ENCODE data around the gene FGF3.

The FGF3 gene

DNA sequence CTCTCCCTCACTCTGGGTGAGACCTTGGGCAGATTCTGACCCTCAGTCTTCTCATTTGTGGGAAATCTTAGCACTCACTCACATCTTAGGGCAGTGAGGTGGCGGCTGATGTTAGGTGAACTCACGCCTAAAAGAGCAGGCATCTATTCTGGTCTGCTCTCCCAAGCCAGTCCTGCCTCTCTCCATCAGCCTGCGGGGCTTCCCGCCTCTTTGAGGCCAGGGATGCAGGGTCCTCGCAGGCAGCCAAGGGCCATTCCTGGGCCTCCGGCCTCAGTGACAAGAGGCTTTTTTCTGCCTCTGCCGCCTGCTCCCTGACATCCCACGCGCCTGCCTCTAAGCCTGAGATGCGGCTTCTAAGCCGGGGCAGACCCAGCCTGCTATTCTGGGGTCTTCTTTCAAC, 30.3 kb downstream of the FGF3 start:
- Histone ChIP-seq H3K27me3 (ENCODE audit: insufficient read depth, low read length, poor library complexity) (peaks cover 3% of the 10 kb centered on the region), H3K9ac (ENCODE audit: low read depth, low read length) (no peak overlapping the region), H2AFZ (ENCODE audit: low read depth, low read length) (no peak overlapping the region), H4K20me1 (ENCODE audit: insufficient read depth, low read length) (no peaks in the 10 kb centered on the region), H3K4me1 (ENCODE audit: insufficient read depth, low read length) (no peaks in the 10 kb centered on the region), H3K4me3 (ENCODE audit: low read depth in 1 of 2, low read length in 2 of 2) (no peak overlapping the region), H3K79me2 (ENCODE audit: insufficient read depth, low read length) (no peaks in the 10 kb centered on the region), H3K9me3 (ENCODE audit: insufficient read depth, low read length, severe bottlenecking) (no peaks in the 10 kb centered on the region), H3K27ac (ENCODE audit: low read length) (no peak overlapping the region), H3K36me3 (ENCODE audit: insufficient read depth, low read length) (no peaks in the 10 kb centered on the region), H3K4me2 (ENCODE audit: insufficient read depth, low read length) (no peak overlapping the region)
- no peak for ATAC-seq (ENCODE audit: insufficient read depth, low read depth)
- DNase-seq: no peak
- TF ChIP-seq, protein P1, sequence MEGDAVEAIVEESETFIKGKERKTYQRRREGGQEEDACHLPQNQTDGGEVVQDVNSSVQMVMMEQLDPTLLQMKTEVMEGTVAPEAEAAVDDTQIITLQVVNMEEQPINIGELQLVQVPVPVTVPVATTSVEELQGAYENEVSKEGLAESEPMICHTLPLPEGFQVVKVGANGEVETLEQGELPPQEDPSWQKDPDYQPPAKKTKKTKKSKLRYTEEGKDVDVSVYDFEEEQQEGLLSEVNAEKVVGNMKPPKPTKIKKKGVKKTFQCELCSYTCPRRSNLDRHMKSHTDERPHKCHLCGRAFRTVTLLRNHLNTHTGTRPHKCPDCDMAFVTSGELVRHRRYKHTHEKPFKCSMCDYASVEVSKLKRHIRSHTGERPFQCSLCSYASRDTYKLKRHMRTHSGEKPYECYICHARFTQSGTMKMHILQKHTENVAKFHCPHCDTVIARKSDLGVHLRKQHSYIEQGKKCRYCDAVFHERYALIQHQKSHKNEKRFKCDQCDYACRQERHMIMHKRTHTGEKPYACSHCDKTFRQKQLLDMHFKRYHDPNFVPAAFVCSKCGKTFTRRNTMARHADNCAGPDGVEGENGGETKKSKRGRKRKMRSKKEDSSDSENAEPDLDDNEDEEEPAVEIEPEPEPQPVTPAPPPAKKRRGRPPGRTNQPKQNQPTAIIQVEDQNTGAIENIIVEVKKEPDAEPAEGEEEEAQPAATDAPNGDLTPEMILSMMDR (IDR thresholded peaks at IDR 0.05; ENCODE audit: borderline replicate concordance, extremely low read depth, low read length, poor library complexity, severe bottlenecking): no peak
- no peak for TF ChIP-seq EZH2 (IDR thresholded peaks at IDR 0.05; ENCODE audit: borderline replicate concordance, low read depth, low read length, severe bottlenecking)

DNA sequence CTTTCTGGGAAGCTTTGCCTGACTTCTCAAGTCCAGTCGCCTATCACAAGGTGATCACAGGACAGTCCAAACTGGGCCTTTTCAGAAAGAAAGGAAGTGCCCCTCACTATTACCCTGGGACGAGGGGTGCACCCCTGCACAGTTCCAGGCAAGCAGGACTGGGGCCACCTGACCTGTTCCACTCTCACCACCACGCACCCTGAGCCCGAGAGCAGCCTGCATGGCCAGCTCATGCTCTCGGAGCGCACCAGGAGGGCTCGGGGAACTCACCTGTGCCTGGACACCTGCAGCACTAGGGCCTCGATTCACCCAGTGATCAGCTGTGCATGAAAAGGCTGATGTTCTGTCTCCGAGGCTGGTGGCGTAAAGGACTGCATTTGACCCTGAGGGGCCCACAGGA, 31.3 kb downstream of the FGF3 start:
- ATAC-seq (ENCODE audit: insufficient read depth, low read depth): no peak
- H3K27me3 ChIP-seq (ENCODE audit: insufficient read depth, low read length, poor library complexity): peaks cover 3% of the 10 kb centered on the region
- no peak overlapping the region for H2AFZ ChIP-seq (ENCODE audit: low read depth, low read length)
- no peaks in the 10 kb centered on the region for H4K20me1 ChIP-seq (ENCODE audit: insufficient read depth, low read length)
- no peaks in the 10 kb centered on the region for H3K79me2 ChIP-seq (ENCODE audit: insufficient read depth, low read length)
- TF ChIP-seq EZH2 (IDR thresholded peaks at IDR 0.05; ENCODE audit: borderline replicate concordance, low read depth, low read length, severe bottlenecking): no peak
- TF ChIP-seq, protein P1 (IDR thresholded peaks at IDR 0.05; ENCODE audit: borderline replicate concordance, extremely low read depth, low read length, poor library complexity, severe bottlenecking): no peak
- H3K27ac ChIP-seq (ENCODE audit: low read length): no peak overlapping the region
- H3K9ac ChIP-seq (ENCODE audit: low read depth, low read length): no peak overlapping the region
- no peak overlapping the region for H3K4me3 ChIP-seq (ENCODE audit: low read depth in 1 of 2, low read length in 2 of 2)
- H3K9me3 ChIP-seq (ENCODE audit: insufficient read depth, low read length, severe bottlenecking): no peaks in the 10 kb centered on the region
- H3K4me2 ChIP-seq (ENCODE audit: insufficient read depth, low read length): no peak overlapping the region
- H3K4me1 ChIP-seq (ENCODE audit: insufficient read depth, low read length): no peaks in the 10 kb centered on the region
- no peaks in the 10 kb centered on the region for H3K36me3 ChIP-seq (ENCODE audit: insufficient read depth, low read length)
- DNase-seq: no peak

DNA sequence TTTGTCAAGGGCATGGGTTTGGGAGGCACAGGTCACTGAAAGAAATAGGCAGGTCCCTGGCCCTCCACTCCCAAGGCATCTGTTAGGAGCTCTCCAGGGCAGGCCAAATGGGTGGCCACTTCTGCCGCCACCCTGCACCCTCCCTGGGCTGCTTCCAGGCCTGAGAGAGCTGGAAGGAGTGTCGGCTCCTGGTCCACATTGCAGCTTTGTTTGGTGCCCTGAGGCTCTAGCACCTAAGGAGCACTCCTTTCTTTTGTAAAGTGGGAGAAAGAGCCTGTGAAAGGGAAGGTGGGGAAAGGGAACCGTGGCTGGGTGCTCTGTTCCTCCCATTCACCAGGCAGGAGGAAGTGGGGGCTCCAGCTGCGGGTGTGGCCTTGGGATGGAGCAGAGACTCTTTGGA, 31.8 kb downstream of the FGF3 start:
- Histone ChIP-seq H3K9ac (ENCODE audit: low read depth, low read length) (no peak overlapping the region), H3K4me2 (ENCODE audit: insufficient read depth, low read length) (no peak overlapping the region), H3K27me3 (ENCODE audit: insufficient read depth, low read length, poor library complexity) (peaks cover 3% of the 10 kb centered on the region), H3K36me3 (ENCODE audit: insufficient read depth, low read length) (no peaks in the 10 kb centered on the region), H3K4me1 (ENCODE audit: insufficient read depth, low read length) (no peaks in the 10 kb centered on the region), H2AFZ (ENCODE audit: low read depth, low read length) (no peak overlapping the region), H4K20me1 (ENCODE audit: insufficient read depth, low read length) (no peaks in the 10 kb centered on the region), H3K4me3 (ENCODE audit: low read depth in 1 of 2, low read length in 2 of 2) (no peak overlapping the region), H3K79me2 (ENCODE audit: insufficient read depth, low read length) (no peaks in the 10 kb centered on the region), H3K27ac (ENCODE audit: low read length) (no peak overlapping the region), H3K9me3 (ENCODE audit: insufficient read depth, low read length, severe bottlenecking) (no peaks in the 10 kb centered on the region)
- TF ChIP-seq, protein P1 (IDR thresholded peaks at IDR 0.05; ENCODE audit: borderline replicate concordance, extremely low read depth, low read length, poor library complexity, severe bottlenecking): no peak
- TF ChIP-seq EZH2 (IDR thresholded peaks at IDR 0.05; ENCODE audit: borderline replicate concordance, low read depth, low read length, severe bottlenecking): no peak
- DNase-seq (no peak), ATAC-seq (ENCODE audit: insufficient read depth, low read depth) (no peak)

DNA sequence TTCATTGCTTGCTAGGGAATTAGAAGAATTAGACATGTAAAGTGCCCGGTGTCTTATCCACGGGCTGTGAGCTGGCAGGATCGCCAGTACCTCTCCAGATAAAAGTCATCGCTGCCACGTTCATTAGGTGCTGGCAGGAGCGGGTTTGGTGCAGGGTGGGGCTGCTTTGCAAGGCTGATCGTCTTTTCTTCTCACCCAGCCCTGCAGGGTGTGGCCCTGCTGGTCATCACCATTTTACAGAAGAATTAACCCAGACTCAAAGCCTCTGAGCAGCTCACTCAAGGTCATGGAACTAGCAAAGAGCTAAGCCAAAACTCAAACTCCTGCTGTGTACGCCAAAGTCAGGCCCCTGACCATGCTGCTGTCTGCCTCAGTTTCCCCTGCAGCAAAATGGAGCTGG, 38.0 kb downstream of the FGF3 start:
- H3K27me3 ChIP-seq (ENCODE audit: insufficient read depth, low read length, poor library complexity): no peaks in the 10 kb centered on the region
- ATAC-seq (ENCODE audit: insufficient read depth, low read depth) (no peak), DNase-seq (no peak)
- no peak overlapping the region for H2AFZ ChIP-seq (ENCODE audit: low read depth, low read length)
- no peaks in the 10 kb centered on the region for H4K20me1 ChIP-seq (ENCODE audit: insufficient read depth, low read length)
- no peak overlapping the region for H3K4me2 ChIP-seq (ENCODE audit: insufficient read depth, low read length)
- H3K27ac ChIP-seq (ENCODE audit: low read length): no peak overlapping the region
- no peaks in the 10 kb centered on the region for H3K36me3 ChIP-seq (ENCODE audit: insufficient read depth, low read length)
- H3K9me3 ChIP-seq (ENCODE audit: insufficient read depth, low read length, severe bottlenecking): no peaks in the 10 kb centered on the region
- no peak overlapping the region for H3K4me3 ChIP-seq (ENCODE audit: low read depth in 1 of 2, low read length in 2 of 2)
- no peaks in the 10 kb centered on the region for H3K4me1 ChIP-seq (ENCODE audit: insufficient read depth, low read length)
- TF ChIP-seq EZH2 (IDR thresholded peaks at IDR 0.05; ENCODE audit: borderline replicate concordance, low read depth, low read length, severe bottlenecking): no peak
- TF ChIP-seq, protein P1 (IDR thresholded peaks at IDR 0.05; ENCODE audit: borderline replicate concordance, extremely low read depth, low read length, poor library complexity, severe bottlenecking): no peak
- no peaks in the 10 kb centered on the region for H3K79me2 ChIP-seq (ENCODE audit: insufficient read depth, low read length)
- H3K9ac ChIP-seq (ENCODE audit: low read depth, low read length): no peak overlapping the region
